HFF-Myc (cell line): ENCODE results near the gene GRWD1.
A peak's percentile ranks its signal among the peaks of the same experiment; 100 is the strongest.

Experiments
- DNase-seq: peaks from one replicate; pipeline ENCODE4 v3.0.0-alpha.2; 2011; ENCODE audit warnings: low read depth; ENCODE audit errors: extremely low read depth
- H3K4me3 ChIP-seq: replicated peaks from 2 replicates; pipeline ENCODE4 v1.5.1; 2011; ENCODE audit warnings: low read depth, mild to moderate bottlenecking, control low read depth, low read length
- CTCF ChIP-seq: IDR thresholded peaks from 2 replicates; pipeline ENCODE4 v1.5.1; 2012; ENCODE audit warnings: mild to moderate bottlenecking, low read depth, low read length, control low read depth; ENCODE audit errors: missing control alignments

The GRWD1 gene

GRCh38 chr19:48501494-48502349 lies 55.9 kb downstream of the GRWD1 start:
- no peak for TF ChIP-seq CTCF
- DNase-seq, result no peak
- no peak overlapping the region for H3K4me3 ChIP-seq

- TF ChIP-seq CTCF, result no peak
- no peak overlapping the region for H3K4me3 ChIP-seq
- DNase-seq, result no peak
These were observed 56.7 kb downstream of the GRWD1 start for GRCh38 chr19:48502350-48503018.

GRCh38 chr19:48506138-48506733 lies 60.5 kb downstream of the GRWD1 start:
- DNase-seq, result no peak
- TF ChIP-seq CTCF, result peak; percentile 43
- H3K4me3 ChIP-seq, result no peak overlapping the region
